H9 (cell line): Measurements from ENCODE around the gene CRHBP. TPM values are rescaled to one million over a fixed set of nuclear protein-coding genes. Genes with fewer than 3 reads are reported as not detected.

Source experiments
- DNase-seq: peaks from one replicate; pipeline ENCODE4 v3.0.0-alpha.2; 2017
- H2AFZ ChIP-seq: one replicate; pipeline ENCODE4 v1.6.1; 2013; ENCODE audit warnings: mild to moderate bottlenecking, low read length, control low read depth, moderate library complexity
- H2AK5ac ChIP-seq: 2 replicates; pipeline ENCODE4 v1.6.1; 2013; ENCODE audit warnings: low read length, control low read depth, mixed read lengths; ENCODE audit not compliant: insufficient read length
- H2BK120ac ChIP-seq: one replicate; pipeline ENCODE4 v1.6.1; 2013; ENCODE audit warnings: low read depth, mild to moderate bottlenecking, low read length, control low read depth, inconsistent platforms; ENCODE audit not compliant: poor library complexity, severe bottlenecking
- H2BK12ac ChIP-seq: 2 replicates; pipeline ENCODE4 v1.6.1; 2013; ENCODE audit warnings: low read length, control low read depth, mixed read lengths, low read depth; ENCODE audit not compliant: insufficient read length
- H2BK15ac ChIP-seq: 2 replicates; pipeline ENCODE4 v1.6.1; 2013; ENCODE audit warnings: low read depth, low read length, control low read depth
- H2BK20ac ChIP-seq: one replicate; pipeline ENCODE4 v1.6.1; 2013; ENCODE audit warnings: low read depth, mild to moderate bottlenecking, low read length, control low read depth, inconsistent platforms; ENCODE audit not compliant: poor library complexity, severe bottlenecking
- H2BK5ac ChIP-seq: 2 replicates; pipeline ENCODE4 v1.6.1; 2013; ENCODE audit warnings: low read length, control low read depth, mixed read lengths; ENCODE audit not compliant: insufficient read length
- H3K14ac ChIP-seq: 2 replicates; pipeline ENCODE4 v1.6.1; 2013; ENCODE audit warnings: low read length, control low read depth; ENCODE audit not compliant: insufficient read depth
- H3K18ac ChIP-seq: 2 replicates; pipeline ENCODE4 v1.6.1; 2013; ENCODE audit warnings: low read depth, mild to moderate bottlenecking, mixed read lengths, low read length, control low read depth; ENCODE audit not compliant: insufficient read length
- H3K23ac ChIP-seq: 2 replicates; pipeline ENCODE4 v1.6.1; 2013; ENCODE audit warnings: low read length, control low read depth, mixed read lengths, low read depth; ENCODE audit not compliant: insufficient read length
- H3K23me2 ChIP-seq: 2 replicates; pipeline ENCODE4 v1.6.1; 2013; ENCODE audit warnings: low read depth, mild to moderate bottlenecking, mixed read lengths, low read length, control low read depth; ENCODE audit not compliant: insufficient read length, poor library complexity, severe bottlenecking
- H3K27ac ChIP-seq: 2 replicates; pipeline ENCODE4 v1.5.1; 2013; ENCODE audit warnings: low read length, control low read depth, mixed read lengths, low read depth; ENCODE audit not compliant: insufficient read length
- H3K27me3 ChIP-seq: 2 replicates; pipeline ENCODE4 v1.6.1; 2013; ENCODE audit warnings: low read length, control low read depth, inconsistent platforms; ENCODE audit not compliant: insufficient read depth
- H3K4ac ChIP-seq: 2 replicates; pipeline ENCODE4 v1.6.1; 2013; ENCODE audit warnings: low read depth, mild to moderate bottlenecking, control low read depth, inconsistent platforms, low read length, moderate library complexity
- H3K4me1 ChIP-seq: 2 replicates; pipeline ENCODE4 v1.6.1; 2013; ENCODE audit warnings: low read length, control low read depth, inconsistent platforms; ENCODE audit not compliant: insufficient read depth
- H3K4me2 ChIP-seq: 2 replicates; pipeline ENCODE4 v1.6.1; 2013; ENCODE audit warnings: low read length, control low read depth, mixed read lengths; ENCODE audit not compliant: insufficient read length, insufficient read depth
- H3K56ac ChIP-seq: 2 replicates; pipeline ENCODE4 v1.6.1; 2013; ENCODE audit warnings: low read depth, mild to moderate bottlenecking, mixed read lengths, low read length, control low read depth; ENCODE audit not compliant: insufficient read length
- H3K79me1 ChIP-seq: 2 replicates; pipeline ENCODE4 v1.6.1; 2013; ENCODE audit warnings: low read depth, mild to moderate bottlenecking, moderate library complexity, low read length, control low read depth, inconsistent platforms; ENCODE audit not compliant: insufficient read depth, poor library complexity, severe bottlenecking
- H3K79me2 ChIP-seq: 2 replicates; pipeline ENCODE4 v1.6.1; 2013; ENCODE audit warnings: low read length, control low read depth, inconsistent platforms; ENCODE audit not compliant: insufficient read depth
- H3K9ac ChIP-seq: 2 replicates; pipeline ENCODE4 v1.6.1; 2013; ENCODE audit warnings: low read length, control low read depth, mixed read lengths; ENCODE audit not compliant: insufficient read length; ENCODE audit errors: extremely low read depth
- H3K9me3 ChIP-seq: one replicate; pipeline ENCODE4 v1.6.1; 2013; ENCODE audit warnings: low read depth, low read length, inconsistent platforms; ENCODE audit not compliant: control insufficient read depth
- H3T11ph ChIP-seq: one replicate; pipeline ENCODE4 v1.6.1; 2013; ENCODE audit warnings: mild to moderate bottlenecking, low read length, control low read depth, inconsistent platforms
- H4K20me1 ChIP-seq: one replicate; pipeline ENCODE4 v1.6.1; 2013; ENCODE audit not compliant: control insufficient read depth, insufficient read length, insufficient read depth
- H4K5ac ChIP-seq: 2 replicates; pipeline ENCODE4 v1.6.1; 2013; ENCODE audit warnings: low read depth, mild to moderate bottlenecking, mixed read lengths, low read length, control low read depth; ENCODE audit not compliant: insufficient read length
- H4K8ac ChIP-seq: replicated peaks from 2 replicates; pipeline ENCODE4 v1.6.1; 2013; ENCODE audit warnings: low read length, control low read depth, mixed read lengths, low read depth; ENCODE audit not compliant: insufficient read length
- H4K91ac ChIP-seq: 2 replicates; pipeline ENCODE4 v1.6.1; 2013; ENCODE audit warnings: low read depth, mild to moderate bottlenecking, moderate library complexity, mixed read lengths, low read length, control low read depth; ENCODE audit not compliant: insufficient read length
- H3K27ac Mint-ChIP-seq, 3 experiments: 2 replicates in 2 of 3; 3 replicates in 1 of 3; pipeline ENCODE4 v1.8.0; 2020 to 2021; ENCODE audit warnings: mixed read lengths in 3 of 3, mild to moderate bottlenecking in 1 of 3, moderate library complexity in 1 of 3
- H3K27me3 Mint-ChIP-seq: 2 replicates; pipeline ENCODE4 v1.8.0; 2021; ENCODE audit warnings: low read depth, mild to moderate bottlenecking, moderate library complexity, mixed read lengths
- H3K36me3 Mint-ChIP-seq, 3 experiments: 2 replicates in 2 of 3; 3 replicates in 1 of 3; pipeline ENCODE4 v1.8.0; 2020 to 2021; ENCODE audit warnings: low read depth in 3 of 3, mixed read lengths in 3 of 3; ENCODE audit not compliant: insufficient read depth in 1 of 3
- H3K4me1 Mint-ChIP-seq, 2 experiments: 2 replicates each; pipeline ENCODE4 v1.8.0; 2020; ENCODE audit warnings: mixed read lengths in 2 of 2
- H3K4me3 Mint-ChIP-seq, 2 experiments: 2 replicates in 1 of 2; 3 replicates in 1 of 2; pipeline ENCODE4 v1.8.0; 2020 to 2021; ENCODE audit warnings: mild to moderate bottlenecking in 2 of 2, mixed read lengths in 2 of 2, moderate library complexity in 1 of 2
- H3K9me3 Mint-ChIP-seq, 2 experiments: 2 replicates in 1 of 2; 3 replicates in 1 of 2; pipeline ENCODE4 v1.8.0; 2020; ENCODE audit warnings: mild to moderate bottlenecking in 2 of 2, mixed read lengths in 2 of 2, moderate library complexity in 1 of 2
- WGBS: extraction: QIAGEN DNeasy Blood & Tissue Kit; methylation state at CpG from one replicate; pipeline ENCODE4 v1.1.7; 2013; ENCODE audit warnings: missing lambda C conversion rate, low lambda C conversion rate, mixed read lengths; ENCODE audit not compliant: insufficient read length; ENCODE audit errors: extremely low coverage; 5-methylcytosine and 5-hydroxymethylcytosine counted together
- total RNA-seq: library from RNA; stranded (reverse); gene quantifications from 2 replicates; pipeline ENCODE4 v1.2.1, GENCODE V29; 2021
- TF ChIP-seq, protein P1 (sequence below): fragments of 200-600 bp; sonication (generic); conservative IDR thresholded peaks from 3 replicates; pipeline ENCODE4 v1.8.0; 2021; ENCODE audit warnings: antibody characterized with exemption, mild to moderate bottlenecking

Gene CRHBP
- total RNA-seq, 1 experiment from 2014 or later = not detected

GRCh38 chr5:76943006-76943405 is 9.8 kb upstream of the CRHBP start:
- H3K27me3 ChIP-seq = no peaks in the 10 kb centered on the region
- H3K4ac ChIP-seq = no peak overlapping the region
- Mint-ChIP-seq H3K36me3 (no peaks in the 10 kb centered on the region; a peak in 2 of 7 replicates), H3K4me1 (0 out of 4 replicates have a peak, but pooled peaks cover 0 to 3% of the 10 kb centered on the region in 2 experiments), H3K27me3 (peaks cover under 1% of the 10 kb centered on the region), H3K4me3 (no peak overlapping the region), H3K9me3 (no peaks in the 10 kb centered on the region), H3K27ac (no peak overlapping the region)
- no peak overlapping the region for H2BK15ac ChIP-seq
- no peak overlapping the region for H2AFZ ChIP-seq
- H3K56ac ChIP-seq = no peak overlapping the region
- no peak overlapping the region for H3K14ac ChIP-seq
- no peaks in the 10 kb centered on the region for H3K4me1 ChIP-seq
- no peak overlapping the region for H4K5ac ChIP-seq
- H3T11ph ChIP-seq = no peak overlapping the region
- H3K9ac ChIP-seq = no peak overlapping the region
- no peak overlapping the region for H3K18ac ChIP-seq
- no peak overlapping the region for H2BK5ac ChIP-seq
- H3K79me2 ChIP-seq = no peaks in the 10 kb centered on the region
- no peak for DNase-seq
- no peak overlapping the region for H2BK20ac ChIP-seq
- no peak overlapping the region for H4K8ac ChIP-seq
- H3K23ac ChIP-seq = no peak overlapping the region
- no CpG with 5 or more reads among the region's 3 CpGs for WGBS
- H2BK12ac ChIP-seq = no peak overlapping the region
- no peaks in the 10 kb centered on the region for H3K9me3 ChIP-seq
- no peak overlapping the region for H2AK5ac ChIP-seq
- no peak overlapping the region for H3K4me2 ChIP-seq
- no peak overlapping the region for H3K27ac ChIP-seq
- H4K91ac ChIP-seq = no peak overlapping the region
- no peaks in the 10 kb centered on the region for H3K23me2 ChIP-seq
- H3K79me1 ChIP-seq = no peaks in the 10 kb centered on the region
- no peak overlapping the region for H2BK120ac ChIP-seq
- no peaks in the 10 kb centered on the region for H4K20me1 ChIP-seq
- TF ChIP-seq, protein P1, sequence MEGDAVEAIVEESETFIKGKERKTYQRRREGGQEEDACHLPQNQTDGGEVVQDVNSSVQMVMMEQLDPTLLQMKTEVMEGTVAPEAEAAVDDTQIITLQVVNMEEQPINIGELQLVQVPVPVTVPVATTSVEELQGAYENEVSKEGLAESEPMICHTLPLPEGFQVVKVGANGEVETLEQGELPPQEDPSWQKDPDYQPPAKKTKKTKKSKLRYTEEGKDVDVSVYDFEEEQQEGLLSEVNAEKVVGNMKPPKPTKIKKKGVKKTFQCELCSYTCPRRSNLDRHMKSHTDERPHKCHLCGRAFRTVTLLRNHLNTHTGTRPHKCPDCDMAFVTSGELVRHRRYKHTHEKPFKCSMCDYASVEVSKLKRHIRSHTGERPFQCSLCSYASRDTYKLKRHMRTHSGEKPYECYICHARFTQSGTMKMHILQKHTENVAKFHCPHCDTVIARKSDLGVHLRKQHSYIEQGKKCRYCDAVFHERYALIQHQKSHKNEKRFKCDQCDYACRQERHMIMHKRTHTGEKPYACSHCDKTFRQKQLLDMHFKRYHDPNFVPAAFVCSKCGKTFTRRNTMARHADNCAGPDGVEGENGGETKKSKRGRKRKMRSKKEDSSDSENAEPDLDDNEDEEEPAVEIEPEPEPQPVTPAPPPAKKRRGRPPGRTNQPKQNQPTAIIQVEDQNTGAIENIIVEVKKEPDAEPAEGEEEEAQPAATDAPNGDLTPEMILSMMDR = no peak
